ENCODE data around the gene MAMDC2.

MAMDC2 gene

DNA sequence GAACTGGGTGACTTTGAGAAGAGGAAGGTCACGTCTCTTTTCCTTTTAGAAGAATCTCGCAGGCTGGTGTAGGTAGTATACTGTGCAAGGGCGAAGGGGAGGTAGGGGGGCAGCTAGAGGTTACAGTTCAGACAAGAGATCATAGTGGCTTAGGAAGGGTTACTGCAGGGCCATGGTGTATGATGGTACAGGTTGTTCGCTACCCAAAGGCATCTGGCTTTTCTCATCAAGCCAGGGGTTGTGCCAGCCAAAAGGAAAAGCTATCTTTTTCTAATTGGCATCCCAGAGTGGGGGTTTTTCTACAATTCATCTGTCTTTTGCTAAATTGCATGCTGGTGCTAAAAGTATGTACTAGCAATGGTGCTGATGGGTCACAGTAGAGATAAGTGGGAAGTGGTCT, 22.8 kb downstream of the MAMDC2 start:
- Histone ChIP-seq H3K36me3 (ENCODE audit: control insufficient read depth, insufficient read depth, low read length) (no peaks in the 10 kb centered on the region), H3K4me3 (ENCODE audit: low read depth, low read length) (no peak overlapping the region), H3K9ac (ENCODE audit: low read length) (no peak overlapping the region), H3K9me3 (ENCODE audit: control insufficient read depth, insufficient read depth, low read depth, low read length) (no peaks in the 10 kb centered on the region), H3K27ac (ENCODE audit: low read depth, low read length) (no peak overlapping the region), H3K27me3 (ENCODE audit: control insufficient read depth, insufficient read depth, low read length) (no peaks in the 10 kb centered on the region), H3K4me1 (ENCODE audit: control insufficient read depth, insufficient read depth, low read length) (no peaks in the 10 kb centered on the region)

GRCh38 chr9:70066874-70067273, 23.2 kb downstream of the MAMDC2 start:
- H3K9ac ChIP-seq (ENCODE audit: low read length): no peak overlapping the region
- H3K27ac ChIP-seq (ENCODE audit: low read depth, low read length): no peak overlapping the region
- no peaks in the 10 kb centered on the region for H3K4me1 ChIP-seq (ENCODE audit: control insufficient read depth, insufficient read depth, low read length)
- no peaks in the 10 kb centered on the region for H3K27me3 ChIP-seq (ENCODE audit: control insufficient read depth, insufficient read depth, low read length)
- H3K9me3 ChIP-seq (ENCODE audit: control insufficient read depth, insufficient read depth, low read depth, low read length): no peaks in the 10 kb centered on the region
- H3K36me3 ChIP-seq (ENCODE audit: control insufficient read depth, insufficient read depth, low read length): no peaks in the 10 kb centered on the region
- H3K4me3 ChIP-seq (ENCODE audit: low read depth, low read length): no peak overlapping the region

DNA sequence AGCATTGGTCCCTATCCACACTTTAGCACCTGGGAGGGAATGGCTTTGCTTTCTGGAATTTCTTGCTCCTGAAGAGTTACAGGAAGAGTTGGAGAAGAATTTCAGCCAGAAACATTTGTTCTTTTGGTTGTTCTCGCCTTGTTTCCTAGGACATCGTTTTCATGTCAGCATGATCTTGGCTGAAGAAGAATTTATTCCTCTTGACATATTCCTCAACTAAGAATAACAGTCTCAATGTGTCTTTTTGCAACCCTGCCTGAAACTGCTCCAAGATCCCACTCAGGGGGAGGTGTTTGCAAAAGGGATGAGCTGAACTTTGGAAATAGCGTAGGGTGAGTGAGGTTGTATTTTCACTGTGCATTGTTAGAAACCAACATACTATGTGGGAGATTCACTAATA, 26.1 kb downstream of the MAMDC2 start:
- H3K9ac ChIP-seq (ENCODE audit: low read length): no peak overlapping the region
- H3K27me3 ChIP-seq (ENCODE audit: control insufficient read depth, insufficient read depth, low read length): no peaks in the 10 kb centered on the region
- no peaks in the 10 kb centered on the region for H3K9me3 ChIP-seq (ENCODE audit: control insufficient read depth, insufficient read depth, low read depth, low read length)
- no peak overlapping the region for H3K4me3 ChIP-seq (ENCODE audit: low read depth, low read length)
- H3K4me1 ChIP-seq (ENCODE audit: control insufficient read depth, insufficient read depth, low read length): no peaks in the 10 kb centered on the region
- H3K27ac ChIP-seq (ENCODE audit: low read depth, low read length): no peak overlapping the region
- H3K36me3 ChIP-seq (ENCODE audit: control insufficient read depth, insufficient read depth, low read length): no peaks in the 10 kb centered on the region

DNA sequence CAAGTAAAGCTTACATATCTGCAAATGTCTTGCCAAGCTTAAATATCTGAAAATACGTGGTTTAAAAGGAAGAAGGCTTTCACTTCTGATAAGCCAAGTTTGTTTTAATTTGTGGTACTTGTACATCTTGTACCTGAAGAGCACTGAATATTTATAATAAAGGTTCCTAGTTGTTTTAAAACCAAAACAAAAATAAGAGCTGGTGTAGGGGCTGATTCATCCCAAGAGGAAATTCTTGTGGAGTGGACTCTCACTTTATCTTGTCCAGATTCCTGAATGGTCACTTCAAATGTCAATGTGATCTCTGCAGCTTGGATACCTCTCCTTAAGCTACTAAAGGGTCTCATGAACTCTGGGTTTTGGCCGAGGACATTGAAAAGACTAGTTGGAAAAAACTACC, 29.5 kb downstream of the MAMDC2 start:
- H3K4me1 ChIP-seq (ENCODE audit: control insufficient read depth, insufficient read depth, low read length): no peaks in the 10 kb centered on the region
- no peaks in the 10 kb centered on the region for H3K27me3 ChIP-seq (ENCODE audit: control insufficient read depth, insufficient read depth, low read length)
- H3K36me3 ChIP-seq (ENCODE audit: control insufficient read depth, insufficient read depth, low read length): no peaks in the 10 kb centered on the region
- no peak overlapping the region for H3K27ac ChIP-seq (ENCODE audit: low read depth, low read length)
- no peak overlapping the region for H3K9ac ChIP-seq (ENCODE audit: low read length)
- H3K9me3 ChIP-seq (ENCODE audit: control insufficient read depth, insufficient read depth, low read depth, low read length): no peaks in the 10 kb centered on the region
- no peak overlapping the region for H3K4me3 ChIP-seq (ENCODE audit: low read depth, low read length)

GRCh38 chr9:70073756-70074155, 30.1 kb downstream of the MAMDC2 start:
- H3K27ac ChIP-seq (ENCODE audit: low read depth, low read length): no peak overlapping the region
- no peaks in the 10 kb centered on the region for H3K9me3 ChIP-seq (ENCODE audit: control insufficient read depth, insufficient read depth, low read depth, low read length)
- no peaks in the 10 kb centered on the region for H3K27me3 ChIP-seq (ENCODE audit: control insufficient read depth, insufficient read depth, low read length)
- H3K4me3 ChIP-seq (ENCODE audit: low read depth, low read length): no peak overlapping the region
- H3K9ac ChIP-seq (ENCODE audit: low read length): no peak overlapping the region
- H3K4me1 ChIP-seq (ENCODE audit: control insufficient read depth, insufficient read depth, low read length): peaks cover under 1% of the 10 kb centered on the region; the same call in 1 of the 2 replicates
- H3K36me3 ChIP-seq (ENCODE audit: control insufficient read depth, insufficient read depth, low read length): no peaks in the 10 kb centered on the region

DNA sequence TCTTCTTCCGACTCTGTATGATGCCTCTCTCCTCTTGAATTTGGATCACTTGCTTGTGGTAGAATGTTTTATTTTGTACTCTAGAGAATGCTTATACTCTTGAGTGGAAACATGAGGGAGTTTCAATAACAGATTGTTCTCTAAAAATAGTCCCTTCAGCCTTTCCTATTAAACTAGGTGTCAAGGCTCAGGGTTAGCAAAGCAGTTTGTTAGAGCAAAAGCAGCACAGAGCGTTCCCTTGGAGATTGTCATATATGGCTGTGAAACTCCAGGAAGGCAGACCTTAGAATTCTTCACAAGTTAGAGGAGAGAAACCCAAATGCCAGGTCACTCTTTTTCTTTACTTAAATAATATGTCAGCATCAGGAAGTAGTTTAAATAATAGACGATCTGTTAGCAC, 33.0 kb downstream of the MAMDC2 start:
- H3K4me1 ChIP-seq (ENCODE audit: control insufficient read depth, insufficient read depth, low read length): peaks cover 14% of the 10 kb centered on the region
- H3K36me3 ChIP-seq (ENCODE audit: control insufficient read depth, insufficient read depth, low read length): no peaks in the 10 kb centered on the region
- H3K9me3 ChIP-seq (ENCODE audit: control insufficient read depth, insufficient read depth, low read depth, low read length): no peaks in the 10 kb centered on the region
- no peak overlapping the region for H3K27ac ChIP-seq (ENCODE audit: low read depth, low read length)
- no peak overlapping the region for H3K4me3 ChIP-seq (ENCODE audit: low read depth, low read length)
- H3K27me3 ChIP-seq (ENCODE audit: control insufficient read depth, insufficient read depth, low read length): no peaks in the 10 kb centered on the region
- H3K9ac ChIP-seq (ENCODE audit: low read length): no peak overlapping the region

DNA sequence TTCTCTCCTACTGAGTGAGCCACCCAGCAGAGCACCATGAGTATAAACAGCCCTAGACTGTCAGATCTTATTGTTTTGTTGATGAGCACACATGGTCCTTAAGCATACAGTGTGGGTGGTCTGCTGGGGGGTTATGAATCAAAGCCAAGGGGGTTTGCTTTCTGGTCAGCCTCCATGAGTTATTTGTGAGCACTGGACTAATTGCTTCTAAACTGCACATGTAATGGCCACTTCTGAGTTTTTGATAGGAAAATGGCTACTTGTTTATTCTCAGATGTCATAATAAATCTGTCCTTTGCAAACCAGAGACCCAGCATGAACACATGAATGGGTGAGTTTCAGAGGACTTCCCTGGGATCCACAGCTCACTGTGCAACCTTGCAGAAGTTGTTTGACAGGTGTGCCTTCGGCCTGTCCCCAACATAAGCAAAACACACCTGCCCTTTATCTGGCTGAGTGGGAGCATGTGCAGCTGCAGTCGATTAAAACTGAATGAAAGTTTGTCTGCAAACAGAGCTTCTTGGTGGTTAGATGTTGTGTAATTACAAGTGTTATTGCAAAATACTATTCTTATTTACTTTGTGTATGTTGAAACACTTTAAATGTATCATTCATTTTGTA, 35.9 kb downstream of the MAMDC2 start:
- no peak overlapping the region for H3K27ac ChIP-seq (ENCODE audit: low read depth, low read length)
- H3K9me3 ChIP-seq (ENCODE audit: control insufficient read depth, insufficient read depth, low read depth, low read length): no peaks in the 10 kb centered on the region
- H3K4me1 ChIP-seq (ENCODE audit: control insufficient read depth, insufficient read depth, low read length): peaks cover 14% of the 10 kb centered on the region
- H3K27me3 ChIP-seq (ENCODE audit: control insufficient read depth, insufficient read depth, low read length): no peaks in the 10 kb centered on the region
- no peak overlapping the region for H3K4me3 ChIP-seq (ENCODE audit: low read depth, low read length)
- no peaks in the 10 kb centered on the region for H3K36me3 ChIP-seq (ENCODE audit: control insufficient read depth, insufficient read depth, low read length)
- no peak overlapping the region for H3K9ac ChIP-seq (ENCODE audit: low read length)

GRCh38 chr9:70080481-70081119, 37.0 kb downstream of the MAMDC2 start:
- H3K4me3 ChIP-seq (ENCODE audit: low read depth, low read length): no peak overlapping the region
- no peaks in the 10 kb centered on the region for H3K27me3 ChIP-seq (ENCODE audit: control insufficient read depth, insufficient read depth, low read length)
- H3K9ac ChIP-seq (ENCODE audit: low read length): no peak overlapping the region
- no peaks in the 10 kb centered on the region for H3K9me3 ChIP-seq (ENCODE audit: control insufficient read depth, insufficient read depth, low read depth, low read length)
- H3K27ac ChIP-seq (ENCODE audit: low read depth, low read length): no peak overlapping the region
- H3K36me3 ChIP-seq (ENCODE audit: control insufficient read depth, insufficient read depth, low read length): no peaks in the 10 kb centered on the region
- H3K4me1 ChIP-seq (ENCODE audit: control insufficient read depth, insufficient read depth, low read length): peaks cover 14% of the 10 kb centered on the region

DNA sequence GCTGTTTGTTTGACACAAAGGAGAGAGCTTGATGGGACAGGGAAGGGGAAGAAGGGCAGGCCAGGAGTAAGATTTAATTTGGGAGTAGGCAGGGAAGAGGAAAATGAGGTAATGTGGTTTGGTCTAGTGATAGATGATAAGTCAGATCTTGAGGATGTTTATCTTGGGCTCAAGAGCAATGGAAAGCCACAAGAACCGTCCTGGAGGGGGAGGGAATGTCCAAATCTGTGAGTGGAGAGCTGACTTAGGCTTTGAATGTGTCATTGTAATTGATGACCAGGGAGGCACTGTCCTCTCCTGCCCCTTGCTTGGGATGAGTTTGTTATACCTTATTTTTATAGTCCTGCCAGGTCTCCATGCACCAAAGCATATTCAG, 37.5 kb downstream of the MAMDC2 start:
- no peaks in the 10 kb centered on the region for H3K36me3 ChIP-seq (ENCODE audit: control insufficient read depth, insufficient read depth, low read length)
- H3K4me1 ChIP-seq (ENCODE audit: control insufficient read depth, insufficient read depth, low read length): peaks cover 14% of the 10 kb centered on the region
- H3K9ac ChIP-seq (ENCODE audit: low read length): no peak overlapping the region
- no peaks in the 10 kb centered on the region for H3K9me3 ChIP-seq (ENCODE audit: control insufficient read depth, insufficient read depth, low read depth, low read length)
- no peak overlapping the region for H3K27ac ChIP-seq (ENCODE audit: low read depth, low read length)
- no peak overlapping the region for H3K4me3 ChIP-seq (ENCODE audit: low read depth, low read length)
- no peaks in the 10 kb centered on the region for H3K27me3 ChIP-seq (ENCODE audit: control insufficient read depth, insufficient read depth, low read length)

- no peak overlapping the region for H3K4me3 ChIP-seq (ENCODE audit: low read depth, low read length)
- H3K9ac ChIP-seq (ENCODE audit: low read length): no peak overlapping the region
- H3K4me1 ChIP-seq (ENCODE audit: control insufficient read depth, insufficient read depth, low read length): peaks cover 14% of the 10 kb centered on the region
- H3K9me3 ChIP-seq (ENCODE audit: control insufficient read depth, insufficient read depth, low read depth, low read length): no peaks in the 10 kb centered on the region
- no peak overlapping the region for H3K27ac ChIP-seq (ENCODE audit: low read depth, low read length)
- no peaks in the 10 kb centered on the region for H3K36me3 ChIP-seq (ENCODE audit: control insufficient read depth, insufficient read depth, low read length)
- no peaks in the 10 kb centered on the region for H3K27me3 ChIP-seq (ENCODE audit: control insufficient read depth, insufficient read depth, low read length)
Measured at GRCh38 chr9:70083429-70083828, 39.8 kb downstream of the MAMDC2 start.

GRCh38 chr9:70085241-70085640, 41.6 kb downstream of the MAMDC2 start:
- no peak overlapping the region for H3K27ac ChIP-seq (ENCODE audit: low read depth, low read length)
- H3K4me1 ChIP-seq (ENCODE audit: control insufficient read depth, insufficient read depth, low read length): 0 out of 2 replicates have a peak, but pooled peaks cover 2% of the 10 kb centered on the region
- no peaks in the 10 kb centered on the region for H3K27me3 ChIP-seq (ENCODE audit: control insufficient read depth, insufficient read depth, low read length)
- no peak overlapping the region for H3K9ac ChIP-seq (ENCODE audit: low read length)
- no peaks in the 10 kb centered on the region for H3K36me3 ChIP-seq (ENCODE audit: control insufficient read depth, insufficient read depth, low read length)
- no peaks in the 10 kb centered on the region for H3K9me3 ChIP-seq (ENCODE audit: control insufficient read depth, insufficient read depth, low read depth, low read length)
- H3K4me3 ChIP-seq (ENCODE audit: low read depth, low read length): no peak overlapping the region
